ENCODE measurements around the gene GPD2. TPM values are rescaled to one million over a fixed set of nuclear protein-coding genes. Genes with fewer than 3 reads are reported as not detected.

GPD2 gene
- total and polyA plus RNA-seq, 2 of the 13 experiments (the other 11 are each of a cell fraction or from before 2014, with no cell fraction given): not detected

DNA sequence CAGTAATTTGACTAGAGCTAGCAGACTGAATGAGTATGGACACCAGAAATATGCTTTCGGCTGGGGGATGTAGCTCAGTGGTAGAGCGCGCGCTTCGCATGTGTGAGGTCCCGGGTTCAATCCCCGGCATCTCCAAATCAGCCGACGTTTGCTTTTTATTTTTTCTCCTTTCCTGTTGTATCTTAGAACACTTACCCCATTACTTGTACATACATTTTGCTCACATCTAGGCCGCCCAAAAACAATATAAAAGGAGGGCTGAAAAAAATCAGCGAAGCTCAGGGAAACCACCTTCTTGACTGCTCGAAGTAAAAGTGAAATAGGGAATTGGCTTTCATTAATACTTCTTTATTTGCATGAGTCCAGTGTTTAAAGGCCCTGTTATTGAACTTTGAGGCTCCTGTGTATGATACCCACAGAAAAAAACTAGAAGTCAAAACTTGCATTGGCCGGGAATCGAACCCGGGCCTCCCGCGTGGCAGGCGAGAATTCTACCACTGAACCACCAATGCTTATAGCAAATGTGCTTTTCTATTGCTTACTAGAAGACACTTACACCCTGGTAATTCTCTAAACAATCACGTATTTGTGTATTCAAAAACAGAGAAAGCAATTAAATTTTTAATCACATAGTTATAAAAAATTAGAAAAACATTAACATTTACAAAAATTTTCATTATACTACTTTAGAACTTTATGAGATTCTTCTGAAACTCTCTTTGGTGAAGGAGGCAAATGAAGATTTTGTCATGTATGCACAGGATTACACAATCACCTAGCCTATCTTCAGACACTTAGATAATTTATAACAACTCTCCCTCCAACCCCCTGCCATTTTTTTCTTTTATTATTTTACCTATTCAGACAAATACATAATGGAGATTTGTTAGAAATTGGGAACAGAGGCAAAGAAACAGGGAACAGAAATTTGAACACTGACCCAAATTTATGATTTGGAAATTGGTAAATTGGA lies 35.2 kb upstream of the GPD2 start (continued):
- TF ChIP-seq, protein P1, sequence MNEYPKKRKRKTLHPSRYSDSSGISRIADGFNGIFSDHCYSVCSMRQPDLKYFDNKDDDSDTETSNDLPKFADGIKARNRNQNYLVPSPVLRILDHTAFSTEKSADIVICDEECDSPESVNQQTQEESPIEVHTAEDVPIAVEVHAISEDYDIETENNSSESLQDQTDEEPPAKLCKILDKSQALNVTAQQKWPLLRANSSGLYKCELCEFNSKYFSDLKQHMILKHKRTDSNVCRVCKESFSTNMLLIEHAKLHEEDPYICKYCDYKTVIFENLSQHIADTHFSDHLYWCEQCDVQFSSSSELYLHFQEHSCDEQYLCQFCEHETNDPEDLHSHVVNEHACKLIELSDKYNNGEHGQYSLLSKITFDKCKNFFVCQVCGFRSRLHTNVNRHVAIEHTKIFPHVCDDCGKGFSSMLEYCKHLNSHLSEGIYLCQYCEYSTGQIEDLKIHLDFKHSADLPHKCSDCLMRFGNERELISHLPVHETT (CRISPR knock-in tag; conservative IDR thresholded peaks at IDR 0.05): no peak
- TF ChIP-seq NR2F1 (CRISPR knock-in tag; IDR thresholded peaks at IDR 0.05) (0 out of 4 replicates have a peak, but pooled peaks of 1 of the 2 experiments have one; percentile 36), TAF1 (CRISPR knock-in tag; IDR thresholded peaks at IDR 0.05) (no peak), RFX1 (IDR thresholded peaks at IDR 0.05) (no peak), ZNF709 (CRISPR knock-in tag; IDR thresholded peaks at IDR 0.05) (no peak), ZNF839 (CRISPR knock-in tag; IDR thresholded peaks at IDR 0.05; ENCODE audit: borderline replicate concordance) (no peak), NFE2L1 (CRISPR knock-in tag; IDR thresholded peaks at IDR 0.05; ENCODE audit: borderline replicate concordance) (no peak), HIVEP1 (CRISPR knock-in tag; IDR thresholded peaks at IDR 0.05) (no peak), CENPX (CRISPR knock-in tag; IDR thresholded peaks at IDR 0.05) (0 out of 2 replicates have a peak, but pooled peaks have one; percentile 15), CREM (IDR thresholded peaks at IDR 0.05) (peak; percentile 40), CREM (CRISPR knock-in tag; IDR thresholded peaks at IDR 0.05) (no peak), SNAI1 (CRISPR knock-in tag; IDR thresholded peaks at IDR 0.05; ENCODE audit: borderline replicate concordance) (no peak; the same call in 1 of the 2 replicates), IKZF1 (IDR thresholded peaks at IDR 0.05) (no peak)
- TF ChIP-seq, protein P2, sequence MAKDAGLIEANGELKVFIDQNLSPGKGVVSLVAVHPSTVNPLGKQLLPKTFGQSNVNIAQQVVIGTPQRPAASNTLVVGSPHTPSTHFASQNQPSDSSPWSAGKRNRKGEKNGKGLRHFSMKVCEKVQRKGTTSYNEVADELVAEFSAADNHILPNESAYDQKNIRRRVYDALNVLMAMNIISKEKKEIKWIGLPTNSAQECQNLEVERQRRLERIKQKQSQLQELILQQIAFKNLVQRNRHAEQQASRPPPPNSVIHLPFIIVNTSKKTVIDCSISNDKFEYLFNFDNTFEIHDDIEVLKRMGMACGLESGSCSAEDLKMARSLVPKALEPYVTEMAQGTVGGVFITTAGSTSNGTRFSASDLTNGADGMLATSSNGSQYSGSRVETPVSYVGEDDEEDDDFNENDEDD (CRISPR knock-in tag; IDR thresholded peaks at IDR 0.05; ENCODE audit: borderline replicate concordance): peak; percentile 20; the same call in 1 of the 2 replicates
- TF ChIP-seq, protein P3, sequence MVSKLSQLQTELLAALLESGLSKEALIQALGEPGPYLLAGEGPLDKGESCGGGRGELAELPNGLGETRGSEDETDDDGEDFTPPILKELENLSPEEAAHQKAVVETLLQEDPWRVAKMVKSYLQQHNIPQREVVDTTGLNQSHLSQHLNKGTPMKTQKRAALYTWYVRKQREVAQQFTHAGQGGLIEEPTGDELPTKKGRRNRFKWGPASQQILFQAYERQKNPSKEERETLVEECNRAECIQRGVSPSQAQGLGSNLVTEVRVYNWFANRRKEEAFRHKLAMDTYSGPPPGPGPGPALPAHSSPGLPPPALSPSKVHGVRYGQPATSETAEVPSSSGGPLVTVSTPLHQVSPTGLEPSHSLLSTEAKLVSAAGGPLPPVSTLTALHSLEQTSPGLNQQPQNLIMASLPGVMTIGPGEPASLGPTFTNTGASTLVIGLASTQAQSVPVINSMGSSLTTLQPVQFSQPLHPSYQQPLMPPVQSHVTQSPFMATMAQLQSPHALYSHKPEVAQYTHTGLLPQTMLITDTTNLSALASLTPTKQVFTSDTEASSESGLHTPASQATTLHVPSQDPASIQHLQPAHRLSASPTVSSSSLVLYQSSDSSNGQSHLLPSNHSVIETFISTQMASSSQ (IDR thresholded peaks at IDR 0.05; ENCODE audit: low read depth): no peak; the same call in 1 of the 2 replicates
- TF ChIP-seq, protein P3 (CRISPR knock-in tag; IDR thresholded peaks at IDR 0.05; ENCODE audit: borderline replicate concordance): no peak
- TF ChIP-seq, protein P4, sequence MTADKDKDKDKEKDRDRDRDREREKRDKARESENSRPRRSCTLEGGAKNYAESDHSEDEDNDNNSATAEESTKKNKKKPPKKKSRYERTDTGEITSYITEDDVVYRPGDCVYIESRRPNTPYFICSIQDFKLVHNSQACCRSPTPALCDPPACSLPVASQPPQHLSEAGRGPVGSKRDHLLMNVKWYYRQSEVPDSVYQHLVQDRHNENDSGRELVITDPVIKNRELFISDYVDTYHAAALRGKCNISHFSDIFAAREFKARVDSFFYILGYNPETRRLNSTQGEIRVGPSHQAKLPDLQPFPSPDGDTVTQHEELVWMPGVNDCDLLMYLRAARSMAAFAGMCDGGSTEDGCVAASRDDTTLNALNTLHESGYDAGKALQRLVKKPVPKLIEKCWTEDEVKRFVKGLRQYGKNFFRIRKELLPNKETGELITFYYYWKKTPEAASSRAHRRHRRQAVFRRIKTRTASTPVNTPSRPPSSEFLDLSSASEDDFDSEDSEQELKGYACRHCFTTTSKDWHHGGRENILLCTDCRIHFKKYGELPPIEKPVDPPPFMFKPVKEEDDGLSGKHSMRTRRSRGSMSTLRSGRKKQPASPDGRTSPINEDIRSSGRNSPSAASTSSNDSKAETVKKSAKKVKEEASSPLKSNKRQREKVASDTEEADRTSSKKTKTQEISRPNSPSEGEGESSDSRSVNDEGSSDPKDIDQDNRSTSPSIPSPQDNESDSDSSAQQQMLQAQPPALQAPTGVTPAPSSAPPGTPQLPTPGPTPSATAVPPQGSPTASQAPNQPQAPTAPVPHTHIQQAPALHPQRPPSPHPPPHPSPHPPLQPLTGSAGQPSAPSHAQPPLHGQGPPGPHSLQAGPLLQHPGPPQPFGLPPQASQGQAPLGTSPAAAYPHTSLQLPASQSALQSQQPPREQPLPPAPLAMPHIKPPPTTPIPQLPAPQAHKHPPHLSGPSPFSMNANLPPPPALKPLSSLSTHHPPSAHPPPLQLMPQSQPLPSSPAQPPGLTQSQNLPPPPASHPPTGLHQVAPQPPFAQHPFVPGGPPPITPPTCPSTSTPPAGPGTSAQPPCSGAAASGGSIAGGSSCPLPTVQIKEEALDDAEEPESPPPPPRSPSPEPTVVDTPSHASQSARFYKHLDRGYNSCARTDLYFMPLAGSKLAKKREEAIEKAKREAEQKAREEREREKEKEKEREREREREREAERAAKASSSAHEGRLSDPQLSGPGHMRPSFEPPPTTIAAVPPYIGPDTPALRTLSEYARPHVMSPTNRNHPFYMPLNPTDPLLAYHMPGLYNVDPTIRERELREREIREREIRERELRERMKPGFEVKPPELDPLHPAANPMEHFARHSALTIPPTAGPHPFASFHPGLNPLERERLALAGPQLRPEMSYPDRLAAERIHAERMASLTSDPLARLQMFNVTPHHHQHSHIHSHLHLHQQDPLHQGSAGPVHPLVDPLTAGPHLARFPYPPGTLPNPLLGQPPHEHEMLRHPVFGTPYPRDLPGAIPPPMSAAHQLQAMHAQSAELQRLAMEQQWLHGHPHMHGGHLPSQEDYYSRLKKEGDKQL (CRISPR knock-in tag; IDR thresholded peaks at IDR 0.05; ENCODE audit: low read depth): 0 out of 2 replicates have a peak, but pooled peaks have one; percentile 12
